Measurements from ENCODE around the gene LPP. TPM values are rescaled to one million over a fixed set of nuclear protein-coding genes. Genes with fewer than 3 reads are reported as not detected.
A peak's percentile ranks its signal among the peaks of the same experiment; 100 is the strongest.

LPP gene
- total RNA-seq, 1 experiment from 2014 or later, result 120 TPM

- H3K9me3 Mint-ChIP-seq (ENCODE audit: unreplicated experiment), result no peaks in the 10 kb centered on the region
- peaks cover 30% of the 10 kb centered on the region for H3K4me1 Mint-ChIP-seq (ENCODE audit: low read depth, unreplicated experiment)
- no peak overlapping the region for H3K4me3 Mint-ChIP-seq (ENCODE audit: unreplicated experiment)
- no peak for DNase-seq
- BruUV-seq (replicated peaks), result no TSS peak
- Histone ChIP-seq H3K4me3 (ENCODE audit: low read depth, low read length) (no peak overlapping the region), H3K27me3 (replicated peaks; ENCODE audit: control insufficient read depth, insufficient read depth, low read length) (no peaks in the 10 kb centered on the region), H3K9me3 (no peaks in the 10 kb centered on the region), H3K4me1 (peaks cover 18% of the 10 kb centered on the region), H3K36me3 (ENCODE audit: control insufficient read depth, insufficient read depth, low read length) (no peaks in the 10 kb centered on the region)
- H3K36me3 Mint-ChIP-seq (ENCODE audit: insufficient read depth, unreplicated experiment), result peaks cover 13% of the 10 kb centered on the region
- intact Hi-C loops (cut with micrococcal nuclease; ENCODE audit: unreplicated experiment), result no loop called here
- no peak for TF ChIP-seq CTCF (IDR thresholded peaks at IDR 0.05; ENCODE audit: insufficient read depth in 1 of 2, low read depth in 1 of 2, low read length in 1 of 2, severe bottlenecking in 1 of 2, unreplicated experiment in 1 of 2)
- CTCF ChIA-PET, result no interaction called here
- POLR2A ChIA-PET, result no interaction called here
- peak overlapping the region; percentile 8 for H3K27ac Mint-ChIP-seq (ENCODE audit: unreplicated experiment)
- H3K27me3 Mint-ChIP-seq (ENCODE audit: insufficient read depth, unreplicated experiment), result no peaks in the 10 kb centered on the region
Measured at GRCh38 chr3:188244395-188244861, 90.5 kb downstream of the LPP start.

GRCh38 chr3:188246905-188247304, 92.9 kb downstream of the LPP start:
- Mint-ChIP-seq H3K4me3 (ENCODE audit: unreplicated experiment) (no peak overlapping the region), H3K27me3 (ENCODE audit: insufficient read depth, unreplicated experiment) (no peaks in the 10 kb centered on the region), H3K4me1 (ENCODE audit: low read depth, unreplicated experiment) (peaks cover 14% of the 10 kb centered on the region), H3K36me3 (ENCODE audit: insufficient read depth, unreplicated experiment) (peaks cover 13% of the 10 kb centered on the region), H3K27ac (ENCODE audit: unreplicated experiment) (no peak overlapping the region), H3K9me3 (ENCODE audit: unreplicated experiment) (peaks cover 13% of the 10 kb centered on the region)
- CTCF ChIA-PET, result interaction anchor here (0.7 kb wide), 1 partner anchor 8 kb away, joined by 4 read pairs; no protein-coding TSS in a partner anchor
- TF ChIP-seq CTCF (IDR thresholded peaks at IDR 0.05; ENCODE audit: insufficient read depth in 1 of 2, low read depth in 1 of 2, low read length in 1 of 2, severe bottlenecking in 1 of 2, unreplicated experiment in 1 of 2), result no peak
- H3K4me1 ChIP-seq, result peaks cover 10% of the 10 kb centered on the region
- no TSS peak for BruUV-seq (replicated peaks)
- no peaks in the 10 kb centered on the region for H3K27me3 ChIP-seq (replicated peaks; ENCODE audit: control insufficient read depth, insufficient read depth, low read length)
- no peaks in the 10 kb centered on the region; the same call in none of the 2 replicates for H3K36me3 ChIP-seq (ENCODE audit: control insufficient read depth, insufficient read depth, low read length)
- DNase-seq, result no peak
- H3K9me3 ChIP-seq, result no peaks in the 10 kb centered on the region
- intact Hi-C loops (cut with micrococcal nuclease; ENCODE audit: unreplicated experiment), result no loop called here
- H3K4me3 ChIP-seq (ENCODE audit: low read depth, low read length), result no peak overlapping the region
- POLR2A ChIA-PET, result no interaction called here

- no peak for TF ChIP-seq CTCF (IDR thresholded peaks at IDR 0.05; ENCODE audit: insufficient read depth in 1 of 2, low read depth in 1 of 2, low read length in 1 of 2, severe bottlenecking in 1 of 2, unreplicated experiment in 1 of 2)
- Histone ChIP-seq H3K4me3 (ENCODE audit: low read depth, low read length) (no peak overlapping the region), H3K4me1 (peaks cover 11% of the 10 kb centered on the region), H3K9me3 (no peaks in the 10 kb centered on the region), H3K36me3 (ENCODE audit: control insufficient read depth, insufficient read depth, low read length) (no peaks in the 10 kb centered on the region; the same call in none of the 2 replicates), H3K27me3 (replicated peaks; ENCODE audit: control insufficient read depth, insufficient read depth, low read length) (no peaks in the 10 kb centered on the region)
- peaks cover 21% of the 10 kb centered on the region for H3K9me3 Mint-ChIP-seq (ENCODE audit: unreplicated experiment)
- intact Hi-C loops (cut with micrococcal nuclease; ENCODE audit: unreplicated experiment), result no loop called here
- no peak overlapping the region for H3K27ac Mint-ChIP-seq (ENCODE audit: unreplicated experiment)
- CTCF ChIA-PET, result no interaction called here
- H3K4me1 Mint-ChIP-seq (ENCODE audit: low read depth, unreplicated experiment), result peaks cover 12% of the 10 kb centered on the region
- no peak for DNase-seq
- no peaks in the 10 kb centered on the region for H3K27me3 Mint-ChIP-seq (ENCODE audit: insufficient read depth, unreplicated experiment)
- BruUV-seq (replicated peaks), result no TSS peak
- no peak overlapping the region for H3K4me3 Mint-ChIP-seq (ENCODE audit: unreplicated experiment)
- peaks cover 13% of the 10 kb centered on the region for H3K36me3 Mint-ChIP-seq (ENCODE audit: insufficient read depth, unreplicated experiment)
- POLR2A ChIA-PET, result no interaction called here
Measured at GRCh38 chr3:188248036-188248561, 94.1 kb downstream of the LPP start.

Measured in Caco-2 (cell line).